HepG2 (cell line): Measurements from ENCODE around the gene B4GALT5. TPM values are rescaled to one million over a fixed set of nuclear protein-coding genes. Genes with fewer than 3 reads are reported as not detected.

Experiments used
- ATRX ChIP-seq: sonication (generic); formaldehyde crosslinking; IDR thresholded peaks from 2 replicates; pipeline ENCODE4 v1.4.0; 2020; ENCODE audit warnings: missing genetic modification reagents, borderline replicate concordance
- FOXA3 ChIP-seq: IDR thresholded peaks from 2 replicates; pipeline ENCODE4 v1.6.1; 2016; ENCODE audit warnings: missing genetic modification reagents, missing compliant biosample characterization
- GATA4 ChIP-seq: sonication (generic); IDR thresholded peaks from 2 replicates; pipeline ENCODE4 v1.6.1; 2016; ENCODE audit warnings: antibody characterized with exemption, low read depth, borderline replicate concordance
- HDAC2 ChIP-seq: sonication (generic); formaldehyde crosslinking; IDR thresholded peaks from 2 replicates; pipeline ENCODE4 v1.4.0; 2020; ENCODE audit warnings: missing genetic modification reagents
- JUNB ChIP-seq: sonication (generic); formaldehyde crosslinking; IDR thresholded peaks from 2 replicates; pipeline ENCODE4 v1.8.0; 2022; ENCODE audit warnings: missing genetic modification reagents, mild to moderate bottlenecking, borderline replicate concordance
- SMAD1 ChIP-seq: sonication (generic); formaldehyde crosslinking; IDR thresholded peaks from 2 replicates; pipeline ENCODE4 v1.4.0; 2020; ENCODE audit warnings: missing genetic modification reagents, low read depth, mild to moderate bottlenecking, borderline replicate concordance
- ZFP37 ChIP-seq: sonication (generic); formaldehyde crosslinking; IDR thresholded peaks from 2 replicates; pipeline ENCODE4 v1.4.0; 2020; ENCODE audit warnings: missing genetic modification reagents, borderline replicate concordance
- ZFP90 ChIP-seq: sonication (generic); formaldehyde crosslinking; IDR thresholded peaks from 2 replicates; pipeline ENCODE4 v1.8.0; 2022; ENCODE audit warnings: missing genetic modification reagents, mild to moderate bottlenecking, inconsistent platforms, borderline replicate concordance
- ZNF232 ChIP-seq: sonication (generic); formaldehyde crosslinking; IDR thresholded peaks from 2 replicates; pipeline ENCODE4 v1.4.0; 2020; ENCODE audit warnings: missing genetic modification reagents, borderline replicate concordance
- ZNF234 ChIP-seq: sonication (generic); formaldehyde crosslinking; conservative IDR thresholded peaks from 2 replicates; pipeline ENCODE4 v1.5.1; 2020; ENCODE audit warnings: mild to moderate bottlenecking, missing genetic modification reagents
- ZNF44 ChIP-seq: sonication (generic); formaldehyde crosslinking; IDR thresholded peaks from 2 replicates; pipeline ENCODE4 v1.5.1; 2020; ENCODE audit warnings: mild to moderate bottlenecking, missing genetic modification reagents
- ZNF546 ChIP-seq: sonication (generic); formaldehyde crosslinking; conservative IDR thresholded peaks from 2 replicates; pipeline ENCODE4 v1.8.1; 2023; ENCODE audit warnings: mild to moderate bottlenecking, missing genetic modification reagents
- ZNF629 ChIP-seq: sonication (generic); formaldehyde crosslinking; conservative IDR thresholded peaks from 2 replicates; pipeline ENCODE4 v1.5.0; 2020; ENCODE audit warnings: missing genetic modification reagents
- ZNF7 ChIP-seq: IDR thresholded peaks from 2 replicates; pipeline ENCODE4 v1.6.1; 2016; ENCODE audit warnings: missing biosample characterization, missing genetic modification reagents
- ZNF777 ChIP-seq: sonication (generic); formaldehyde crosslinking; IDR thresholded peaks from 2 replicates; pipeline ENCODE4 v1.4.0; 2020; ENCODE audit warnings: missing genetic modification reagents
- polyA plus RNA-seq, 8 experiments: library from polyadenylated mRNA; depleted of rRNA in 3 of 8; stranded (reverse) in 7 of 8; unstranded in 1 of 8; fragments of >200 nt; fragmentation: Illumina TruSeq in 4 of 8; extraction: Trizol in 4 of 8; gene quantifications; 2 replicates each; pipeline versions ENCODE4 v1.2.1 to v1.2.3, GENCODE V29; 2011 to 2016; ENCODE audit warnings: low read depth in 4 of 8, missing spikeins in 1 of 8, mixed read lengths in 1 of 8; ENCODE audit not compliant: insufficient read depth in 1 of 8
- total RNA-seq, 5 experiments: library from RNA; depleted of rRNA; stranded (reverse); fragments of >200 nt; fragmentation: Illumina TruSeq; extraction: Trizol; gene quantifications; 2 replicates each; pipeline ENCODE4 v1.2.3, GENCODE V29; 2016; ENCODE audit warnings: low read depth in 1 of 5
- TF ChIP-seq, protein P1 (sequence below): sonication (generic); formaldehyde crosslinking; IDR thresholded peaks from 2 replicates; pipeline ENCODE4 v1.5.1; 2020; ENCODE audit warnings: mild to moderate bottlenecking, missing genetic modification reagents, moderate library complexity
- TF ChIP-seq, protein P2 (sequence below): sonication (generic); formaldehyde crosslinking; IDR thresholded peaks from 2 replicates; pipeline ENCODE4 v1.5.1; 2020; ENCODE audit warnings: mild to moderate bottlenecking, missing genetic modification reagents, borderline replicate concordance
- TF ChIP-seq, protein P3 (sequence below): sonication (generic); formaldehyde crosslinking; IDR thresholded peaks from 2 replicates; pipeline ENCODE4 v1.9.0; 2022; ENCODE audit warnings: missing genetic modification reagents, mild to moderate bottlenecking, borderline replicate concordance
- TF ChIP-seq, protein P4 (sequence below): sonication (generic); formaldehyde crosslinking; IDR thresholded peaks from 2 replicates; pipeline ENCODE4 v1.5.0; 2020; ENCODE audit warnings: missing genetic modification reagents, mild to moderate bottlenecking, borderline replicate concordance
- TF ChIP-seq, protein P5 (sequence below): sonication (generic); formaldehyde crosslinking; IDR thresholded peaks from 2 replicates; pipeline ENCODE4 v1.4.0; 2020; ENCODE audit warnings: missing genetic modification reagents

B4GALT5 gene
- total and polyA plus RNA-seq, 2 of the 13 experiments (the other 11 are each of a cell fraction or from before 2014, with no cell fraction given) = 27.3 to 30.9 TPM

DNA sequence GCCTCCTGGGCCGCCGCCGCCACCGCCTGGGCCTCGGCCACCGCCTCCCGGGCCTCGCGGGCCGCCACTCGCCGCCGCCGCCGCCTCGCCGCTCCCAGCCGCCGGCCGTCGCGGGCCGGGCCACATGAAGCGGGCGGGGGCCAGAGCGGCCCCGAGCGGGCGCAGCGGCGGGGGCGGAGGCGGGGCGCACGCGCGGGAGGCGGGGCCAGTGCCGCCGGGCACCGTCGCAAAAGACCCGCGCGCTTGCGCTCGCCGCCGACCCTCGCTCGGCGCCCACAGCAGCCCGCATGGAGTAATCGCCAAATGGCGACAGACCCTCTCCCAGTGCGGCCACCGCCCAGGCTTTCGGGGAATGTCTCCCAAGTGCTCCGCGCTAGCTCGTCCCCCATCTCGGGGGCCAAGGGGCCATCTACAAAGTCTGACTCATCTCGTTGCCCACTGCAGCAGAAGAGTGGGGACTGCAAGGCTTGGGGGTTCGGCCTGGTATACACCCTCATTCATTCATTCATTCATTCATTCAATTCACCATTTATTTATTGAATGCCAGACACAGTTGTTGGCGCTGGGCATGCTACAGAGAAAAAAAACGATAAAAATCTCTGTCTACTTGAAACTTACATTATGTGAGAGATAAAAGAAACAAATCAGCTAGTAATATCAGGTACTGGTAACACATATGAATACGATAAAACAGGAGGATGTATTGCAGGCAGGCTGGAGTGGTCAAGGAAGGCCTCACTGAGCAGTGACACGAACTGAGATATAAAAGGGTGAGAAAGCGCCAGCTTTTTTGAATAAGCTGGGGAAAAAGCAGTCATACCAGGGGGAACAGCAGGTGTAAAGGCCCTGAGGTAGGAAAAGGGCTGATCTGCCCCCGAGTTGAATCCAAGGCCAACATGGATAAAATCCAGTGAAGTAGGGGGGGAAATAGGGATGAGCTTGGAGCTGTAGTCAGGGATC is at the start of gene B4GALT5 (continued):
- TF ChIP-seq, protein P1, sequence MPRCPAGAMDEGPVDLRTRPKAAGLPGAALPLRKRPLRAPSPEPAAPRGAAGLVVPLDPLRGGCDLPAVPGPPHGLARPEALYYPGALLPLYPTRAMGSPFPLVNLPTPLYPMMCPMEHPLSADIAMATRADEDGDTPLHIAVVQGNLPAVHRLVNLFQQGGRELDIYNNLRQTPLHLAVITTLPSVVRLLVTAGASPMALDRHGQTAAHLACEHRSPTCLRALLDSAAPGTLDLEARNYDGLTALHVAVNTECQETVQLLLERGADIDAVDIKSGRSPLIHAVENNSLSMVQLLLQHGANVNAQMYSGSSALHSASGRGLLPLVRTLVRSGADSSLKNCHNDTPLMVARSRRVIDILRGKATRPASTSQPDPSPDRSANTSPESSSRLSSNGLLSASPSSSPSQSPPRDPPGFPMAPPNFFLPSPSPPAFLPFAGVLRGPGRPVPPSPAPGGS (CRISPR knock-in tag) = peak; percentile 21; the same call in 1 of the 2 replicates
- TF ChIP-seq, protein P2, sequence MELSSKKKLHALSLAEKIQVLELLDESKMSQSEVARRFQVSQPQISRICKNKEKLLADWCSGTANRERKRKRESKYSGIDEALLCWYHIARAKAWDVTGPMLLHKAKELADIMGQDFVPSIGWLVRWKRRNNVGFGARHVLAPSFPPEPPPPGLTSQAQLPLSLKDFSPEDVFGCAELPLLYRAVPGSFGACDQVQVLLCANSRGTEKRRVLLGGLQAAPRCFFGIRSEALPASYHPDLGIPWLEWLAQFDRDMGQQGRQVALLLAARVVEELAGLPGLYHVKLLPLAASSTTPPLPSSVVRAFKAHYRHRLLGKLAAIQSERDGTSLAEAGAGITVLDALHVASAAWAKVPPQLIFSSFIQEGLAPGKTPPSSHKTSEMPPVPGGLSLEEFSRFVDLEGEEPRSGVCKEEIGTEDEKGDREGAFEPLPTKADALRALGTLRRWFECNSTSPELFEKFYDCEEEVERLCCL (CRISPR knock-in tag) = no peak
- TF ChIP-seq, protein P3, sequence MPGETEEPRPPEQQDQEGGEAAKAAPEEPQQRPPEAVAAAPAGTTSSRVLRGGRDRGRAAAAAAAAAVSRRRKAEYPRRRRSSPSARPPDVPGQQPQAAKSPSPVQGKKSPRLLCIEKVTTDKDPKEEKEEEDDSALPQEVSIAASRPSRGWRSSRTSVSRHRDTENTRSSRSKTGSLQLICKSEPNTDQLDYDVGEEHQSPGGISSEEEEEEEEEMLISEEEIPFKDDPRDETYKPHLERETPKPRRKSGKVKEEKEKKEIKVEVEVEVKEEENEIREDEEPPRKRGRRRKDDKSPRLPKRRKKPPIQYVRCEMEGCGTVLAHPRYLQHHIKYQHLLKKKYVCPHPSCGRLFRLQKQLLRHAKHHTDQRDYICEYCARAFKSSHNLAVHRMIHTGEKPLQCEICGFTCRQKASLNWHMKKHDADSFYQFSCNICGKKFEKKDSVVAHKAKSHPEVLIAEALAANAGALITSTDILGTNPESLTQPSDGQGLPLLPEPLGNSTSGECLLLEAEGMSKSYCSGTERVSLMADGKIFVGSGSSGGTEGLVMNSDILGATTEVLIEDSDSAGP (CRISPR knock-in tag) = peak; percentile 71
- 0 out of 2 replicates have a peak, but pooled peaks have one; percentile 36 for TF ChIP-seq ZFP37 (CRISPR knock-in tag)
- no peak; the same call in none of the 2 replicates for TF ChIP-seq ZNF777
- TF ChIP-seq ZFP90 (CRISPR knock-in tag) = peak; percentile 57; the same call in 1 of the 2 replicates
- TF ChIP-seq ZNF234 (CRISPR knock-in tag) = no peak
- 0 out of 2 replicates have a peak, but pooled peaks have one; percentile 19 for TF ChIP-seq ZNF629
- no peak for TF ChIP-seq SMAD1
- no peak for TF ChIP-seq ATRX (CRISPR knock-in tag)
- no peak for TF ChIP-seq JUNB (CRISPR knock-in tag)
- no peak for TF ChIP-seq ZNF7 (CRISPR knock-in tag)
- no peak; the same call in 1 of the 2 replicates for TF ChIP-seq ZNF546 (CRISPR knock-in tag)
- TF ChIP-seq, protein P4, sequence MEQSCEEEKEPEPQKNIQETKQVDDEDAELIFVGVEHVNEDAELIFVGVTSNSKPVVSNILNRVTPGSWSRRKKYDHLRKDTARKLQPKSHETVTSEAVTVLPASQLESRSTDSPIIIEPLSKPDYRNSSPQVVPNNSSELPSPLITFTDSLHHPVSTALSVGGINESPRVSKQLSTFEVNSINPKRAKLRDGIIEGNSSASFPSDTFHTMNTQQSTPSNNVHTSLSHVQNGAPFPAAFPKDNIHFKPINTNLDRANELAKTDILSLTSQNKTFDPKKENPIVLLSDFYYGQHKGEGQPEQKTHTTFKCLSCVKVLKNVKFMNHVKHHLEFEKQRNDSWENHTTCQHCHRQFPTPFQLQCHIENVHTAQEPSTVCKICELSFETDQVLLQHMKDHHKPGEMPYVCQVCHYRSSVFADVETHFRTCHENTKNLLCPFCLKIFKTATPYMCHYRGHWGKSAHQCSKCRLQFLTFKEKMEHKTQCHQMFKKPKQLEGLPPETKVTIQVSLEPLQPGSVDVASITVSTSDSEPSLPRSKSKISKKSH (CRISPR knock-in tag) = peak; percentile 47; the same call in 1 of the 2 replicates
- peak; percentile 60 for TF ChIP-seq ZNF232 (CRISPR knock-in tag)
- TF ChIP-seq, protein P5, sequence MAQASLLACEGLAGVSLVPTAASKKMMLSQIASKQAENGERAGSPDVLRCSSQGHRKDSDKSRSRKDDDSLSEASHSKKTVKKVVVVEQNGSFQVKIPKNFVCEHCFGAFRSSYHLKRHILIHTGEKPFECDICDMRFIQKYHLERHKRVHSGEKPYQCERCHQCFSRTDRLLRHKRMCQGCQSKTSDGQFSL (CRISPR knock-in tag) = peak; percentile 36; the same call in 1 of the 2 replicates
- TF ChIP-seq FOXA3 (CRISPR knock-in tag) = peak; percentile 28; the same call in 1 of the 2 replicates
- TF ChIP-seq HDAC2 (CRISPR knock-in tag) = peak; percentile 33; the same call in 1 of the 2 replicates
- 0 out of 2 replicates have a peak, but pooled peaks have one; percentile 20 for TF ChIP-seq ZNF44 (CRISPR knock-in tag)
- TF ChIP-seq GATA4 = 0 out of 2 replicates have a peak, but pooled peaks have one; percentile 16
